ENCODE data around the gene C16orf54. TPM values are rescaled to one million over a fixed set of nuclear protein-coding genes. Genes with fewer than 3 reads are reported as not detected.

C16orf54 gene
- total and polyA plus RNA-seq, 4 donors = 0.38 to 2.4 (median 0.84) TPM

GRCh38 chr16:29699324-29700219 is 46.2 kb downstream of the C16orf54 start:
- Histone ChIP-seq H3K4me3 (ENCODE audit: low read depth in 1 of 3, low read length in 3 of 3) (no peak overlapping the region), H3K36me3 (ENCODE audit: control insufficient read depth in 4 of 4, insufficient read depth in 3 of 4, low read depth in 1 of 4, low read length in 3 of 4) (peaks cover 0 to 2% (median under 1%) of the 10 kb centered on the region in 4 donors), H3K27ac (ENCODE audit: low read depth in 1 of 2, low read length in 2 of 2) (no peak overlapping the region), H3K9me3 (ENCODE audit: control insufficient read depth in 4 of 4, low read length in 3 of 4) (no peaks in the 10 kb centered on the region), H3K27me3 (ENCODE audit: control insufficient read depth in 4 of 4, insufficient read depth in 4 of 4, low read length in 3 of 4) (no peaks in the 10 kb centered on the region), H3K4me1 (ENCODE audit: control insufficient read depth in 4 of 4, insufficient read depth in 4 of 4, low read length in 3 of 4) (peaks cover 0 to 7% (median 4%) of the 10 kb centered on the region in 4 donors), H3K9ac (ENCODE audit: low read depth in 1 of 2, low read length in 2 of 2) (no peak overlapping the region)
- TF ChIP-seq HNF4A (conservative IDR thresholded peaks at IDR 0.05) = no peak
- TF ChIP-seq REST (IDR thresholded peaks at IDR 0.05) = no peak
- no peak for TF ChIP-seq EGR1 (IDR thresholded peaks at IDR 0.05; ENCODE audit: low read depth in 2 of 2)
- no peak for TF ChIP-seq SP1 (IDR thresholded peaks at IDR 0.05)
- no peak for TF ChIP-seq NR2F2 (IDR thresholded peaks at IDR 0.05)
- no peak for TF ChIP-seq FOXA1 (IDR thresholded peaks at IDR 0.05)
- no peak for TF ChIP-seq CTCF (IDR thresholded peaks at IDR 0.05; ENCODE audit: low read depth, low read length, missing input control)
- no peak for TF ChIP-seq TAF1 (conservative IDR thresholded peaks at IDR 0.05)
- no peak for TF ChIP-seq RAD21 (IDR thresholded peaks at IDR 0.05)
- no peak for TF ChIP-seq FOXA2 (IDR thresholded peaks at IDR 0.05)
- no peak for TF ChIP-seq ZBTB33 (IDR thresholded peaks at IDR 0.05)
- 65% methylated on average over 11 of the region's 11 CpGs for WGBS
- no peak for DNase-seq (ENCODE audit: low spot score)

- Histone ChIP-seq H3K27ac (ENCODE audit: low read depth in 1 of 2, low read length in 2 of 2) (no peak overlapping the region), H3K9me3 (ENCODE audit: control insufficient read depth in 4 of 4, low read length in 3 of 4) (no peaks in the 10 kb centered on the region), H3K9ac (ENCODE audit: low read depth in 1 of 2, low read length in 2 of 2) (no peak overlapping the region), H3K4me1 (ENCODE audit: control insufficient read depth in 4 of 4, insufficient read depth in 4 of 4, low read length in 3 of 4) (peaks cover 2 to 10% (median 5%) of the 10 kb centered on the region in 4 donors), H3K36me3 (ENCODE audit: control insufficient read depth in 4 of 4, insufficient read depth in 3 of 4, low read depth in 1 of 4, low read length in 3 of 4) (peaks cover 0 to 2% (median under 1%) of the 10 kb centered on the region in 4 donors), H3K4me3 (ENCODE audit: low read depth in 1 of 3, low read length in 3 of 3) (no peak overlapping the region), H3K27me3 (ENCODE audit: control insufficient read depth in 4 of 4, insufficient read depth in 4 of 4, low read length in 3 of 4) (no peaks in the 10 kb centered on the region)
- TF ChIP-seq SP1 (IDR thresholded peaks at IDR 0.05) (no peak), TAF1 (conservative IDR thresholded peaks at IDR 0.05) (no peak), GABPA (IDR thresholded peaks at IDR 0.05 in 1 of 2, conservative IDR thresholded peaks at IDR 0.05 in 1 of 2) (no peak), HNF4A (conservative IDR thresholded peaks at IDR 0.05) (no peak), NR2F2 (IDR thresholded peaks at IDR 0.05) (no peak), MAX (IDR thresholded peaks at IDR 0.05) (no peak)
- 89% methylated on average over 17 of the region's 17 CpGs for WGBS
- DNase-seq (ENCODE audit: low spot score) = no peak
Observed at GRCh38 chr16:29698484-29699323, 47.1 kb downstream of the C16orf54 start.
